ENCODE measurements around the gene LAPTM5. TPM values are rescaled to one million over a fixed set of nuclear protein-coding genes. Genes with fewer than 3 reads are reported as not detected.

LAPTM5 gene
- total and polyA plus RNA-seq, 10 of the 15 experiments (the other 5 are each of a cell fraction or from before 2014, with no cell fraction given): 24.1 to 1,034 (median 687) TPM

GRCh38 chr1:30695439-30695841, 62.1 kb downstream of the LAPTM5 start:
- Histone ChIP-seq H3K9ac (ENCODE audit: control insufficient read depth, insufficient read depth, low read length) (no peak overlapping the region), H4K20me1 (ENCODE audit: control insufficient read depth, insufficient read depth) (no peaks in the 10 kb centered on the region), H3K27ac (ENCODE audit: control insufficient read depth, insufficient read depth) (no peak overlapping the region), H3K79me2 (ENCODE audit: control insufficient read depth, insufficient read depth, low read length) (no peaks in the 10 kb centered on the region), H3K4me3 (no peak overlapping the region), H3K36me3 (ENCODE audit: control insufficient read depth in 2 of 2, insufficient read depth in 2 of 2, low read length in 1 of 2) (no peaks in the 10 kb centered on the region), H3K27me3 (replicated peaks in 1 of 2; ENCODE audit: control insufficient read depth in 2 of 2, insufficient read depth in 2 of 2, low read length in 1 of 2) (peaks cover 0 to 4% of the 10 kb centered on the region in 2 experiments; a peak in 2 of 4 replicates), H3K9me3 (replicated peaks; ENCODE audit: control insufficient read depth, insufficient read depth, low read length) (no peaks in the 10 kb centered on the region), H2AFZ (ENCODE audit: control insufficient read depth, low read depth, low read length) (no peak overlapping the region), H3K4me2 (ENCODE audit: control insufficient read depth, insufficient read depth) (no peak overlapping the region), H3K4me1 (ENCODE audit: control insufficient read depth, insufficient read depth, low read length) (no peaks in the 10 kb centered on the region; the same call in 1 of the 2 replicates)
- no TSS peak for BruUV-seq (replicated peaks)
- ATAC-seq (no peak), FAIRE-seq (no peak), DNase-seq (ENCODE audit: low read depth, low spot score) (no peak)
- ChIA-PET RAD21 (ENCODE audit: unreplicated experiment) (no interaction called here), CTCF (interaction anchor here (0.9 kb wide), 1 partner anchor 84 kb away, joined by 6 read pairs; no protein-coding TSS in a partner anchor), SMC1A (ENCODE audit: uncharacterized antibody, unreplicated experiment) (interaction anchor here (0.5 kb wide), 1 partner anchor 119 kb away, joined by 3 read pairs; no protein-coding TSS in a partner anchor), POLR2A (no interaction called here)
- in situ Hi-C loops (cut with MboI): no loop called here
- WGBS (ENCODE audit: insufficient coverage, insufficient replicate concordance, low lambda C conversion rate, missing lambda C conversion rate): 31% methylated on average over 6 of the region's 6 CpGs
- intact Hi-C loops (cut with micrococcal nuclease; ENCODE audit: unreplicated experiment): no loop called here
- TF ChIP-seq E4F1 (IDR thresholded peaks at IDR 0.05; ENCODE audit: borderline replicate concordance, partially characterized antibody) (no peak), ZBTB4 (CRISPR knock-in tag; IDR thresholded peaks at IDR 0.05) (no peak), JUND (IDR thresholded peaks at IDR 0.05; ENCODE audit: low read depth, low read length) (no peak), NFYA (IDR thresholded peaks at IDR 0.05; ENCODE audit: borderline replicate concordance, low read depth, low read length) (no peak), POU2F2 (IDR thresholded peaks at IDR 0.05; ENCODE audit: borderline replicate concordance, low read depth, low read length) (no peak), ATF3 (IDR thresholded peaks at IDR 0.05; ENCODE audit: borderline replicate concordance, extremely low read depth, low read depth, low read length) (no peak), SMARCA5 (IDR thresholded peaks at IDR 0.05) (no peak), ELK1 (IDR thresholded peaks at IDR 0.05; ENCODE audit: low read depth, low read length) (no peak), TCF12 (IDR thresholded peaks at IDR 0.05; ENCODE audit: low read depth, low read length) (no peak), E2F8 (IDR thresholded peaks at IDR 0.05; ENCODE audit: low read depth, partially characterized antibody) (no peak), FOXK2 (IDR thresholded peaks at IDR 0.05) (no peak), POLR2A (IDR thresholded peaks at IDR 0.05; ENCODE audit: low read depth, low read length) (no peak), DPF2 (IDR thresholded peaks at IDR 0.05) (no peak), BCL11A (IDR thresholded peaks at IDR 0.05; ENCODE audit: low read depth, low read length) (no peak), TAF1 (IDR thresholded peaks at IDR 0.05; ENCODE audit: borderline replicate concordance, low read depth, low read length) (no peak), CBFB (IDR thresholded peaks at IDR 0.05; ENCODE audit: low read depth) (no peak)

Measured in GM12878 (cell line).